Stimulated activated CD8-positive, alpha-beta memory T cell treated with anti-CD3 and anti-CD28 coated beads, Interleukin-4, amount 100 ng/mL, for 1 hour (primary cell): ENCODE measurements around the gene ACSM2A.
"Not testable (repeated sequence)": the region's sequence is repeated elsewhere in the genome, so short reads cannot be mapped to it uniquely, and the experiment has no call there.

ENCODE experiments used
- DNase-seq, 2 donors: peaks; one replicate each; pipeline ENCODE4 v3.0.0-alpha.2; 2020; ENCODE audit warnings: low read depth in 2 of 2, low spot score in 1 of 2

Gene ACSM2A

DNA sequence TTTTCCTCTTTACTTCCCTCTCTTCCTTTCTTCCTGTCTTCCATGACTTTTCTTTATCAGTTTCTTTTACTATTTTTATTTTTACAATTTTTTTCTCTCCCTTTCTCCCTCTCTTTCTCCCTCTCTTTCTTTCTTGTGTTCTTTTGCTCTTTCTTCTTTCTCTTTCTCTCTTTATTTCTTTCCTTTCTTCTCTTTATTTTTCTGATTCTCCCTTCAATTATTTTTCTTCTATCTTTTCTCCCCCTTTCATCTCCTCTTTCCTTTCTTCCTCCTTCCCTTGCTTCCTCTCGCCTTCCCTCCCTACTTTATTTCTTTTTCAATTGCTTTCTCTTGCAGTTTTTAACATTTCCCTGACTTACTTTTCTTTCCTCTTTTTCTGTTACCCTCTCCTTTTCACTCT lies 85.3 kb downstream of the ACSM2A start:
- DNase-seq, result not testable (repeated sequence)
